Measurements from ENCODE around the gene MT1A.
"Not testable (repeated sequence)": the region's sequence is repeated elsewhere in the genome, so short reads cannot be mapped to it uniquely, and the experiment has no call there.

The MT1A gene

DNA sequence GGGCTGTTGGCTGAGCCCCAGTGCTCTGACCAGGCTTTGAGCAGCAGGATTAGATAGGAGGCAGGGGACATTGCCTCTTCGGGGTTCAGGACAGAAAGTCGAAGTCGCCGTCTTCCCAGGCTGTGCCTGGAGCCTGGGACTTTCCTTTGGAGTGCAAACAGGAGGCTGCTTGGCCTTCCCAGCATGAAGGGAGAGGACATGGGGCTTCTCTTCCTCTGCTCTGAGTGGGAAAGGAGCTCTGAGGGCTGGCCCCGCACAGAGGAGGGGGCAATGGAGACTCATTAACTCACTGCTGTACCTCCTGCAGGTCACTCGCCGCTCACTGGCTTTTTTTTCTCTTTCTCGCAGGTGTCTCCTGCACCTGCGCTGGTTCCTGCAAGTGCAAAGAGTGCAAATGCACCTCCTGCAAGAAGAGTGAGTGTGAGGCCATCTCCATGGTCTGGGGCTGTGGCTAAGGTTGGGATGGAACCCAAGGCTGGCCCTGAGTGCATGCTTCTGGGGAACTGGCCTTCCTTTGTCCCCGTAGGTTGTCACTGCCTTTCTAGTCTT lies 19.9 kb downstream of the MT1A start:
- no peak for DNase-seq

DNA sequence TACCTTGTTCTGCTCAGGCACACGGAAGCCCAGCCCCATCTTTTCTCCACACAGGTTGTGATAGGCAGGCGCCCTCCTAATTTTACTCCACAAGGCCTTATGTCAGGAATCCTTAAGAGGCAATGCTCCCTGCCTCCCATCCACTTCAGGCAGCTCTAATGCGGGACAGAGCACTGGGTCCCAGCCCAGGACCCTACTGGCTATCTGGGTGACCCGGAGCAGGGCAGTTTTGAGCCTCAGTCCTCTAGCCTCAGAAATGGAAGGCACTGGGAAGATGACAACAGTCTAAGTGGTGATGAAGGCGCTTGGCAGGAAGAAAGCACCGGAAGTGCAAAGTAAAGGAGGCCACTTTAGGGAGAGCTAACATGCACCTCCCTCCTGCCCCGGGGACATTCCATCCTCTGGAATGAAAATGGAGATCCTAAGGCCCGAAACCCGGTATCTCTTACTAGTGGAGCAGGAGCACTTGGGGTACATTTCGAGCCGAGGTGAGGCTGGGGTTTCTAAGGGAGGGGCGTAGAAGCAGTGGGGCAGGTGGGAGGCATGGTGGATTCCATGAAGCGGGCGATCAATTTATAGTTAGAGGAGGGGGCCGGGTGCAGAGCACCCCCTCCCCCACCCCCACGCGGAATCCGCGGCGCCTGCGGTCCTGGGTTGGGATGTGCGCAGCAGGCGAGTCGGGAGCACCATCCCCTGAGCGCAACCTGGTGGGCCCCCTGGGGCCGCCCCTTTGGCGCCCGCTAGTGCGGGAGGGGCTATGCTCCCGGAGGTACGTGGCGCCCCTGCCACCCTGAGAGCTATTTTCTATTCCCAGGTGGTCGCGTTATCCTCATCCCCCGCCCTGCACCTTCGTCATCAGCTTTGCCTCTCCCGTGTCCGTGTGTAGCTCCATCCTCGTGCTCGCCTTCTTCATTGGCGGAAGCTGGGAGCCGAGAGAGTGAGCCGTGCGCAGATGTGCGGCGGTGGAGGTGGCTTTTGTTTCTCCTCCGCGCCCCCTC lies 24.2 kb downstream of the MT1A start:
- peak in 1 of 5 donors; percentile 33 for DNase-seq

DNA sequence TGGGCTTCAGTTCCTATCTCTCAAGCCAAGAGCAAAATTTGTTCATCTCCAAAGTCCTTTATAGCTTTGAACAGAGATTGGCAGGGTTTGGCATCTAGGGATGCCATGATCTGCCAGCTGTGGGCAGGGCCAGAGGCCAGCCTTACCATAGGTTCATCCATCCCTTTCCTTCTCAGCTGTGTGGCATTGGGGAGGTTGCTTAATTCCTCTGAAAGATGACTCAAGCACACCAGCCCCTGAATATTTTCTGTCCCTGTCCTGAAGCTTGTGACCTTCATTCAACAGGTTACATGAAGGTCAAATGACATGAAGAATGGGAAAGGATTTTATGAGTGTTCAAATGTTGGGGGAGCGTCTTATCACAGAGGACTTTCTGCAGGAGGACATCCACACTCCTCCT lies 26.0 kb downstream of the MT1A start:
- no peak for DNase-seq

DNA sequence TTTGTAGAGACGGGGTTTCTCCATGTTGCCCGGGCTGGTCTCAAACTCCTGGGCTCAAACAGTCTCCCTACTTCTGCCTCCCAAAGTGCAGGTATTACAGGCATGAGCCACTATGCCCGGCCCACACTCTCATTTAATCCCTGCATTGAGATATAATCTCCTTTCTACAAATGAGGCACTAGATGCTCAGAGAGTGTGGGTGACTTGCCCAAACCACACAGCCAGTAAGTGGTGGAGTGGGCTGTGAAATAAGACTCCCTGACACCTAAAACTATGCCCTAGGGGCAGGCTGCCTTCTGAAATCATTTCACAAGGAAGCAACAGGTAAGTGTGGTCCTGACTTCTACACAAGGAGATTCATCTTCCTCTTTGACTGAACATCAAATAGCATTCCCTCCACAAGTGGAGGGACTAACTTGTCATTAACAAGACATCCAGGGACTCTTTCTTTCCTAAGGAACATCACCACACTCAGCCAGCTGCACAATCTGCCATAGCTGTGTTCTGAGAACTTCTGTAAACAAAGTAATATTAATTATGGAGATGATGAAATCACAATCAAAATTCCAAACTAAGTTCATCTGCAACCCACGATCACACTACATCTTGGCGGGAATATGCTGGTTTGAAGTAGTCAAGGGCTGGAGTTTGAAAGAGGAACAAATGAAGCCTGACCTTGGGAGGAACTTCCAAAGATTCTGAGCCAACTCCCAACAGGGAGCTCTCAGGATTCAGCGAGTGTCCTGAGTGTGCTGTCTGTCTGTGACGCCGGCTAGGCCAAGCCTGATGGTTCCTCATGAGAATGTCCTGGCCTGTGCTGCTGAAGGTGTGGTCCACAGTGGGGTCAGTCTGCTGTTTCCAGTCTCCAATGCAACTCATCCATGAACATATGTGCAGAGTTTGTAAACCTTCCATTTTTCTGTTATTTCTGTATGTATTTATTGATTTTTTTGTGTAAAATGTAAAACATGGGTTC lies 27.1 kb downstream of the MT1A start:
- DNase-seq = not testable (repeated sequence)

DNA sequence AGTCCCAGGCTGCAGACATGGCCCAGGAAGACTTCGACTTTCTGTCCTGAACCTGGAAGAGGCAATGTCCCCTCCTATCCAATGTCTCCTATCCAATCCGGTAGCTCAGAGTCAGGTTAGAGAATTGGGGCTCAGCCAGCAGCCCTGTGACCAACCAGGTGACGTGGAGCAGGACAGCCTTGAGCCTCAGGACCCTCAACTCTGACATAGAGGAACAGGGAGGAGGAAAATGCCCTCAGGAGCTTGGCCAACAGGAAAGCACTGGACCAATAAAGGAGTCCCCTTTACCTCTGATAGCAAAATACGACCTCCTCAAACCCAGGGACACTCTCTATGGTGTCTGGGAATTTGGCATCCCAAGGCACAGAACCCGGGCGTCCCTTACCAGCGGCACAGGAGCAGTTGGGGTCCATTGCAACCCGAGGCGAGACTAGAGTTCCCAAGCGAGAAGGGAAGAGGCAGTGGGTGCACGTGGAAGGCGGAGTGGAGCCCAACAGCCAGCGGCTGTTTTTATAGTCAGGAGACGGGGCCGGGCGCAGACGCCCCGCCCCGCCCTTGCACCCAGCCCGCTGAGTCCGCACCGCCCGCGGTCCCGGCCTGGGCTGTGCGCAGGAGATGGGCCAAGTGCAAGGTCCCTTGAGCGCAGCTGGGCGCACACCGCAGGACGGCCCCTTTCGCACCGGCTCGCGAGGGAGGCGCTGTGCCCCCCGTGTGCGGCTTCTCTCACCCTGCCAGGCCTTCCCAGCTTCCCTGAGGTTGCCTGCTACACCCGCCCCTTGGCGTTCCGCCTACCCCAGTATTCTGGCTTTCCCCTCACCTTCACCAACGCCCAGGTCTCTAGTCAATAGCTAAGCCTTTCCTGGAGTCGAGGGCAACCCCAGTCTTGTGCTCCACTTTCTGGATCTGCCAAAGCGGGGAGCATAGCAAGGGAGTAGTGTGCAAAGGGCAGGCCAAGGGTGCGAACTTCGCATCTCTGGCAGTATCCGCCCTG lies 29.4 kb downstream of the MT1A start, which contains the start of gene MT1G:
Gene MT1G, minus strand, starts transcription at position 485 of the 991 bp plus-strand sequence. Its CDS starts 72 bp downstream, at position 413.
- peak in 1 of 5 donors; percentile 46 for DNase-seq

DNA sequence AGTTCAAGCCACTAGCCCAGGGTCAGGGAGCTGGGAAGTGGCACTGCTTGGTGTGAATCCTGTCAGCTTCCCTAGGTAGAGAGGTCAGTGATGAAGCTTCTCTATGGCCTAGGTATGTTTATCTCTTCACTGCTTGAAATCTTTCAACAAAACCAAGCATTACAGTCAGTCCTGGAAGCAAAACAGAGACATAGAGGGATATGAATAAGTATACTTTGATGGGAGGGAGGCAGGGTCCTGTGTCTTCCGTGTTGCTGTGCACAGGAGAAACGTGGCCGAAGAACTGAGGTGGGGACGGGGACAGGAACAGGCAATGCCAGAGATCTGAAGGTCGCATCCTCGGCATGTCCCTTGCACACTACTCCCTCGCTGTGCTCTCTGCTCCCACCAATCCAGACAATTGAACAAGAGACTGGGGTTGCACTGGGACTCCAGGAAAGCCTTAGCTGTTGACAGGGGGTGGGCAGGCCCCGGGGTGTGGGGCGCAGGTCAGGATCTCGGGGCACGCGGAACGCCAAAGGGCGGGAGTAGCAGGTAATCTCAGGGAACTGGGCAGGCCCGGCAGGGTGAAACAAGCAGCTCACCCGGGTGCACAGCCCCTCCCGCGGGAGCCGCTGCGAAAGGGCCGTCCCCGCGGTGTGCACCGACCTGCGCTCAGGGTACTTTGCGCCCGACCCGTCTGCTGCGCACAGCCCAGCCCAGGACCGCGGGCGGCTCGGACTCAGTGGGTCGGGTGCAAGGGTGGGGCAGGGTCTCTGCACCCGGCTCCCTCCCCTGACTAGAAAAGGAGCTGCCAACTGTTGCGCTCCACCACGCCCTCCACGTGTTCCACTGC lies 30.8 kb downstream of the MT1A start, which contains the start of gene MT1H:
Gene MT1H, plus strand, starts transcription at position 810 of the 835 bp plus-strand sequence. CDS start 71 bp downstream, outside the sequence.
- DNase-seq = no peak

DNA sequence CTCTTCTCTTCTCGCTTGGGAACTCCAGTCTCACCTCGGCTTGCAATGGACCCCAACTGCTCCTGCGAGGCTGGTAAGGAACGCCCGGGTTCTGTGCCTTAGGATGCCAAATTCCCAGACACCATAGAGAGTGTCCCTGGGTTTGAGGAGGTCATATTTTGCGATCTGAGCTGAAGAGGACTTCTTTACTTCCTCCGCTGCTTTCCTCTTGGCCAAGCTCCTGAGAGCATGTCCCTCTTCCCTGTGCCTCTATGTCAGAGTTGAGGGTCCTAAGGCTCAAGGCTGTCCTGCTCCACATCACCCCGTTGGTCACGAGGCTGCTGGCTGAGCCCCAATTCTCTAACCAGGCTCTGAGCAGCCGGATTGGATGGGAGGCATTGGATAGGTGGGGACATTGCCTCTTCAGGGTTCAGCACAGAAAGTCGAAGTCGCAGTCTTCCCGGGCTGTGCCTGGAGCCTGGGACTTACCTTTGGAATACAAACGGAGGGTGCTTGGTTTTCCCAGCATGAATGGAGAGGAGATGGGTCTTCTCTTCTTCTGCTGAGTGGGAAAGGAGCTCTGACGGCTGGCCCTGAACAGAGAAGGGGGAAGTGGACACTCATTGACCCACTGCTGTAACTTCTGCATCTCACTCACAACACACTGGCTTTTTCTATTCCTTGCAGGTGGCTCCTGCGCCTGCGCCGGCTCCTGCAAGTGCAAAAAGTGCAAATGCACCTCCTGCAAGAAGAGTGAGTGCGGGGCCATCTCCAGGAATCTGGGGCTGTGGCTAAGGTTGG lies 31.6 kb downstream of the MT1A start:
- DNase-seq = no peak

DNA sequence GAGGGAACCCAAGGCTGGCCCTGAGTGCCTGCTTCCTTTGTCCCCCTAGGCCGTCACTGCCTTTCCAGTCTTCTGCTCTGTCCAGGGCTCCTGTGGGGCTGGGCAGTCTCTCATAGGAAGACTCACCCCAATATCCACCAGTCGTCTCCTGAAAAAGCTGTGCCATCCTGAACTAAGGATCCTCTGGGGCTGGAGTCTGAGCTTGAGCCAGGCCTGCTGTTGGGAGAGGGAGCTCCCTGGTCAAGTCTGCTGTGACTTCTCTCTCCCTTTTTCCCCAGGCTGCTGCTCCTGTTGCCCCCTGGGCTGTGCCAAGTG lies 32.1 kb downstream of the MT1A start:
- DNase-seq = no peak

DNA sequence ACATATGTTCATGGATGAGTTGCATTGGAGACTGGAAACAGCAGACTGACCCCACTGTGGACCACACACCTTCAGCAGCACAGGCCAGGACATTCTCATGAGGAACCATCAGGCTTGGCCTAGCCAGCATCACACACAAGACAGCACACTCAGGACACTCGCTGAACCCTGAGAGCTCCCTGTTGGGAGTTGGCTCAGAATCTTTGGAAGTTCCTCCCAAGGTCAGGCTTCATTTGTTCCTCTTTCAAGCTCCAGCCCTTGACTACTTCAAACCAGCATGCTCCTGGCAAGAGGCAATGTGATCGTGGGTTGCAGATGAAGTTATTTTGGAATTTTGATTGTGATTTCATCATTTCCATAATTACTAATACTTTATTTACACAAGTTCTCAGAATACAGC lies 33.2 kb downstream of the MT1A start:
- DNase-seq = not testable (repeated sequence)

DNA sequence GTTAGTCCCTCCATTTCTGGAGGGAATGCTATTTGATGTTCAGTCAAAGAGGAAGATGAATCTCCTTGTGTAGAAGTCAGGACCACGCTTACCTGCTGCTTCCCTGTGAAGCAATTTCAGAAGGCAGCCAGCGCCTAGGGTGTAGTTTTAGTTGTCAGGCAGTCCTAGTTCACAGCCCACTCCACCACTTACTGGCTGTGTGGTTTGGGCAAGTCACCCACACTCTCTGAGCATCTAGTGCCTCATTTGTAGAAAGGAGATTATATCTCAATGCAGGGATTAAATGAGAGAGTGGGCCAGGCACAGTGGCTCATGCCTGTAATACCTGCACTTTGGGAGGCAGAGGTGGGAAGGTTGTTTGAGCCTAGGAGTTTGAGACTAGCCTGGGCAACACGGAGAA lies 33.7 kb downstream of the MT1A start:
- not testable (repeated sequence) for DNase-seq

DNA sequence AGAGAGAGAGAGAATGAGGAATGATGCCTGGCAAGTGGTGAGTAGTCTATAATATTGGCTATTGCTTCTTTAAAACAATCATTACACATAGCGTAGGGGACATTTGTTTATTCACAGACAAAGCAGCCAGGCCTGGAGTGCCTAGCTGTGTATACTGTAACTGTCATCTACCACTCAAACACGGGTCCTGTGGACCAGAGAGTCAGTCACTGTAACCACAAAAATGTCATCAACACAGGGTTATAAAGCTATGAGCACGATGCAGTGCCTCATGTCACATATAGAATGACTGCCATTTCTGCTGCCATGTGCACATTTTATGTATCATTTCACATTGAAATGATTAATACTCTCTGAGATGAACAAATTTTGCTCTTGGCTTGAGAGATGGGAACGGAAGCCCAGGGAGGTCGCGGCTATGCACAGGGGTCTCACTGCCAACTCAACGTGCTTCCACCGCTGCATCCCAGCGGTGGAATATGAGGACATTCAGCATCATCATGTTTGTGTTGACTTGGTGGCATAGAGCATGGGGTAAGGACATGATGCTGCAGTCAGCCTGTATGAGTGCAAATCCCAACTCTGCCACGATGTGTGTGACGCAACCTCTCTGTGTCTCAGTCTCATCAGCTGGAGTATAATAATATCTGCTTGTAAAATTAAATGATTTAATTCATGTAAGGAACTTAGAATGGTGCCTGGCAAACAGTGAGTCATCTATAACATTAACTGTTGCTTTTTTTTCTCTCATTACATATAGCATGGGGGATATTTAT lies 34.5 kb downstream of the MT1A start:
- no peak for DNase-seq

DNA sequence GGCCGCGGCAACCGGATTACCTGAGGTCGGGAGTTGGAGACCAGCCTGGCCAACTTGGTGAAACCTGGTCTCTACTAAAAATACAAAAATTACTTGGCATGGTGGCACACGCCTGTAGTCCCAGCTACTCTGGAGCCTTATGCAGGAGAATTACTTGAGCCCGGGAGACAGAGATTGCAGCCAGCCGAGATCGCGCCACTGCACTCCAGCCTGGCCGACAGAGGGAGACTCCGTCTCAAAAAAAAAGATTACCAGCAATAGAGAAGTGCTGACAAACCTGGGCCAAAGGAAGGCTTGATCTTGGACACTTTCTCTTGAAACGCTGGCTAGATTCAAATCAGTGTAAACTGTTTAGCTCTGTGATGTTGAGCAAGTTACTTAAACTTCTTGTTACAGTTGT lies 35.5 kb downstream of the MT1A start:
- DNase-seq = no peak

DNA sequence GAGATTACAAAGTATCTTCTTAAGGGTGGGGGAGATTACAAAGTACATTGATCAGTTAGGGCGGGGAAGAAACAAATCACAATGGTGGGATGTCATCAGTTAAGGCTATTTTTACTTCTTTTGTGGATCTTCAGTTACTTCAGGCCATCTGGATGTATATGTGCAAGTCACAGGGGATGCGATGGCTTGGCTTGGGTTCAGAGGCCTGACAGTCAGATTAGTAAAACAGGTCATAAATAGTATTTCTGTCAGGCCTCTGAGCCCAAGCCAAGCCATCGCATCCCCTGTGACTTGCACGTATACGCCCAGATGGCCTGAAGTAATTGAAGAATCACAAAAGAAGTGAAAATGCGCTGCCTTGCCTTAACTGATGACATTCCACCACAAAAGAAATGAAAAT lies 36.1 kb downstream of the MT1A start:
- not testable (repeated sequence) for DNase-seq

DNA sequence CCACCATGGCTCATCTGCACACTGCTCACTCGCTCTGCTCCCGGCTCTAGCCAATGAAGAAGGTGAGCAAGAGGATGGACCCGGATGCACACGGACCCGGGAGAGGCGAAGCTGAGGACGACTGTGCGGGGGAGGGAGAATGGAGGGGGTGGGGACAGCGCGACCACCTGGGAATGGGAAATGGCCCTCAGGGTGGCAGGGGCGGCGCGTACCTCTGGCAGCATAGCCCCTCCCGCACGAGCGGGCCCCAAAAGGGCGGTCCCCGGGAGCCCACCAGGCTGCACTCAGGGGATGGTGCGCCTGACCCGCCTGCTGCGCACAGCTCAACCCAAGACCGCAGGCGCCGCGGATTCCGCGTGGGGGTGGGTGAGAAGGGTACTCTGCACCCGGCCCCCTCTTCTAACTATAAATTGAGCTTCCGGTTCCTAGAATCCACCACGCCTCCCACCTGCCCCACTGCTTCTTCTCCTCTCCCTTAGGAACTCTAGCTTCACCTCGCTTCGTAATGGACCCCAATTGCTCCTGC lies 37.3 kb downstream of the MT1A start:
- peak in 2 of 5 donors; percentile 24 to 26 for DNase-seq

DNA sequence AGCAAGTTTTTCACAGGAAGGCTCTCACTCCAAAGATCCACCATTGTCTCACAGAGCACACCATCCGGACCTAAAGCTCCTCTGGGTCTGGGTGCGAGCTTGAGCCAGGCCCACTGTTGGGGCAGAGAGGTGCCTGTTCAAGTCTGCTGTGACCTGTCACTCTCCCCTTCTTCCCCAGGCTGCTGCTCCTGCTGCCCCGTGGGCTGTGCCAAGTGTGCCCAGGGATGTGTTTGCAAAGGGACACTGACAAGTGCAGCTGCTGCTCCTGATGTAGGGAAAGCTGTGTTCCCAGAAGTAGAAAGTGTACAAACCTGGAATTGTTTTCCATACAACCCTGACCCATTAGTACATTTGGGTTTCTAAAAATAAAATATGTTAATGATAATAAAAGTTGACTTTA lies 39.0 kb downstream of the MT1A start:
- DNase-seq = no peak

DNA sequence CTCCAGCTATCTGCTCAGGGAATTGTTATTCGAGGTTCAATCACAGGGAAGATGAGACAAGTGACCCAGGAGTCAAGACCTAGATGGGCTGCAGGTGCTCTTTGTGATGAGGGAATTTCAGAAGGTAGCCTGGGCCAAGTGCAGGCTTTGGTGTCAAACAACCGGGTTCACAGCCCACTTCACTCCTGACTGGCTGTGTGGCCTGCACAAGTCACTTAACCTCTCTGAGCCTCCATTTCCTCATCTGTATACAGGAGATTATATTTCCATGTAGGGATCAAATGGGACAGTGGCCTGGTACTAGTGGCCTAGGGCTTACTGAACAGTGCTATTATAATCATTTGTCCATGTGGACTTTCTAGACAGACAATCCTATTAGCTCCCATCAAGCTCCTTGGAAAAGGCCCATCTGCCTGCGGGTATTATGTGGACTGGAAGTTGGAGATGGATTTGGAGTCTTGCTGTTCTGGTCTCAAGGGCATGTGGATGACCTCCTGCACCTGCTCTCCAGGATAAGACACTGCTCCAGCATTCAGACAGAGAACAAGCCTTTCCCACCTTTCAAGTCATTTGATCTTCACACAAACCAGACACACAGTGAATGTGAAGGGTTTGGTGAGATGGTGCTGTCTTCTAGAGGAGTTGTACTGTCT lies 40.7 kb downstream of the MT1A start:
- no peak for DNase-seq

DNA sequence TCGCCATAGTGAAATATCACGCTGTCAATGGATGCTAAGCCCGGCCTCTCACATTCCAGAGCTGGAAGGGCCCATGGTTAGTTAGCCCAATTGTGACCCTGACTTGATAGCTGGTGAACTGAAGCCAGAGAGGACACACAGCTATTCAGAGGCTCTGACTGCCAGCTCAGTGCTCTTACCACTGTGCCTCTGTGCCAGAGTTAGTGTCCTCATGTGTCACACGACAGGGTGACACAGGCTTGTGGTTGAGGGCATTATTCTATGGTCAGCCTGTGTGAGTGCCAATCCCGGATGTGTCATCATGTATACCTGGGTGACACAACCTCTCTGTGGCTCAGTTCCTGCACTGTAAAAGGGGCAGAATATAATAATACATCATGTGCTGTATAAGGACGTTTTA lies 41.4 kb downstream of the MT1A start:
- no peak for DNase-seq

Data from T-helper 1 cell (primary cell).